Upper lobe of left lung (tissue), 4 donors: ENCODE data around the gene LAMB4.

Source experiments
- CTCF ChIP-seq, 6 experiments: fragments of 450-650 bp in 4 of 6; fragments of 200-600 bp in 2 of 6; sonication (generic) in 2 of 6; IDR thresholded peaks; one replicate each; pipeline ENCODE4 v1.5.1; 2016 to 2019; ENCODE audit warnings: antibody characterized with exemption in 6 of 6
- EP300 ChIP-seq, 4 donors: sonication (generic); formaldehyde crosslinking; IDR thresholded peaks; one replicate each; pipeline ENCODE4 v1.5.1; 2017; ENCODE audit warnings: antibody characterized with exemption in 4 of 4, control low read depth in 2 of 4
- POLR2A ChIP-seq, 4 donors: fragments of 450-650 bp; IDR thresholded peaks; one replicate each; pipeline ENCODE4 v1.5.1; 2016 to 2017; ENCODE audit warnings: antibody characterized with exemption in 4 of 4, mild to moderate bottlenecking in 2 of 4
- POLR2AphosphoS5 ChIP-seq, 2 donors: sonication (generic); formaldehyde crosslinking; IDR thresholded peaks; one replicate each; pipeline ENCODE4 v1.5.1; 2017; ENCODE audit warnings: antibody characterized with exemption in 2 of 2

- TF ChIP-seq POLR2AphosphoS5 (IDR thresholded peaks at IDR 0.05) (no peak), EP300 (IDR thresholded peaks at IDR 0.05) (no peak), CTCF (IDR thresholded peaks at IDR 0.05) (no peak), POLR2A (IDR thresholded peaks at IDR 0.05) (no peak)
These were observed 27.4 kb downstream of the LAMB4 start for GRCh38 chr7:108102671-108103312.
